HG03064 (cell line): Measurements from ENCODE around the gene EVI2A.
"Not testable (repeated sequence)": the region's sequence is repeated elsewhere in the genome, so short reads cannot be mapped to it uniquely, and the experiment has no call there.

Experiments
- ATAC-seq: cut with Tn5 transposase; IDR thresholded peaks from one replicate; pipeline ENCODE4 v1.9.1; 2021; ENCODE audit warnings: low read depth; ENCODE audit not compliant: unreplicated experiment

EVI2A gene

GRCh38 chr17:31313982-31314781, 7.2 kb downstream of the EVI2A start, which contains the start of gene EVI2B:
EVI2B (minus strand) TSS chr17:31314054; CDS start chr17:31305609, 8,445 bp downstream.
- ATAC-seq = no peak

- ATAC-seq = not testable (repeated sequence)
These were observed 9.2 kb downstream of the EVI2A start for GRCh38 chr17:31312223-31312622.

GRCh38 chr17:31311526-31311925, 9.9 kb downstream of the EVI2A start:
- ATAC-seq = no peak

- no peak for ATAC-seq
These were observed 10.5 kb downstream of the EVI2A start for GRCh38 chr17:31310886-31311285.

- no peak for ATAC-seq
These were observed 11.2 kb downstream of the EVI2A start for GRCh38 chr17:31310260-31310659.

GRCh38 chr17:31309556-31309955, 11.9 kb downstream of the EVI2A start:
- ATAC-seq = no peak

GRCh38 chr17:31308372-31309334, 12.8 kb downstream of the EVI2A start:
- ATAC-seq = no peak

- ATAC-seq = no peak
These were observed 13.8 kb downstream of the EVI2A start for GRCh38 chr17:31307640-31308039.

- ATAC-seq = no peak
These were observed 21.8 kb downstream of the EVI2A start for GRCh38 chr17:31299624-31300023.

GRCh38 chr17:31297090-31297489, 24.3 kb downstream of the EVI2A start, which contains the start of gene OMG:
OMG (minus strand) TSS chr17:31297239; CDS start chr17:31296331, 908 bp downstream.
- no peak for ATAC-seq

- ATAC-seq = no peak
These were observed 25.3 kb downstream of the EVI2A start for GRCh38 chr17:31296142-31296541.

- no peak for ATAC-seq
These were observed 25.9 kb downstream of the EVI2A start for GRCh38 chr17:31295489-31295871.

GRCh38 chr17:31294820-31295488, 26.5 kb downstream of the EVI2A start:
- ATAC-seq = no peak

GRCh38 chr17:31294231-31294630, 27.2 kb downstream of the EVI2A start:
- ATAC-seq = no peak

- no peak for ATAC-seq
These were observed 27.8 kb downstream of the EVI2A start for GRCh38 chr17:31293581-31293980.

GRCh38 chr17:31291820-31292219, 29.6 kb downstream of the EVI2A start:
- no peak for ATAC-seq

- ATAC-seq = no peak
These were observed 31.6 kb downstream of the EVI2A start for GRCh38 chr17:31289790-31290189.

GRCh38 chr17:31287932-31288331, 33.5 kb downstream of the EVI2A start:
- not testable (repeated sequence) for ATAC-seq

- ATAC-seq = no peak
These were observed 34.8 kb downstream of the EVI2A start for GRCh38 chr17:31286587-31286986.

GRCh38 chr17:31283841-31284240, 37.6 kb downstream of the EVI2A start:
- ATAC-seq = no peak

- ATAC-seq = no peak
These were observed 40.4 kb downstream of the EVI2A start for GRCh38 chr17:31281061-31281460.
